ENCODE data around the gene CCSER1.

Gene CCSER1

GRCh38 chr4:91228659-91229058 is 1101.5 kb downstream of the CCSER1 start:
- DNase-seq (ENCODE audit: low spot score) = no peak
- TF ChIP-seq CTCF (IDR thresholded peaks at IDR 0.05; ENCODE audit: borderline replicate concordance, control extremely low read depth, extremely low read depth, insufficient read depth, missing control alignments) = no peak
- in situ Hi-C loops (cut with MboI; ENCODE audit: low sequenced_read_pairs, unreplicated experiment) = no loop called here

GRCh38 chr4:91233164-91233563 is 1106.0 kb downstream of the CCSER1 start:
- no peak for DNase-seq (ENCODE audit: low spot score)
- in situ Hi-C loops (cut with MboI; ENCODE audit: low sequenced_read_pairs, unreplicated experiment) = no loop called here
- TF ChIP-seq CTCF (IDR thresholded peaks at IDR 0.05; ENCODE audit: borderline replicate concordance, control extremely low read depth, extremely low read depth, insufficient read depth, missing control alignments) = no peak

- DNase-seq (ENCODE audit: low spot score) = no peak
- in situ Hi-C loops (cut with MboI; ENCODE audit: low sequenced_read_pairs, unreplicated experiment) = no loop called here
- TF ChIP-seq CTCF (IDR thresholded peaks at IDR 0.05; ENCODE audit: borderline replicate concordance, control extremely low read depth, extremely low read depth, insufficient read depth, missing control alignments) = no peak
These were observed 1115.9 kb downstream of the CCSER1 start for GRCh38 chr4:91243132-91243531.

- TF ChIP-seq CTCF (IDR thresholded peaks at IDR 0.05; ENCODE audit: borderline replicate concordance, control extremely low read depth, extremely low read depth, insufficient read depth, missing control alignments) = no peak
- in situ Hi-C loops (cut with MboI; ENCODE audit: low sequenced_read_pairs, unreplicated experiment) = no loop called here
- no peak for DNase-seq (ENCODE audit: low spot score)
These were observed 1128.8 kb downstream of the CCSER1 start for GRCh38 chr4:91256043-91256442.

- in situ Hi-C loops (cut with MboI; ENCODE audit: low sequenced_read_pairs, unreplicated experiment) = no loop called here
- no peak for TF ChIP-seq CTCF (IDR thresholded peaks at IDR 0.05; ENCODE audit: borderline replicate concordance, control extremely low read depth, extremely low read depth, insufficient read depth, missing control alignments)
- DNase-seq (ENCODE audit: low spot score) = no peak
These were observed 1129.6 kb downstream of the CCSER1 start for GRCh38 chr4:91256751-91257150.

GRCh38 chr4:91257721-91258120 is 1130.5 kb downstream of the CCSER1 start:
- DNase-seq (ENCODE audit: low spot score) = no peak
- no peak for TF ChIP-seq CTCF (IDR thresholded peaks at IDR 0.05; ENCODE audit: borderline replicate concordance, control extremely low read depth, extremely low read depth, insufficient read depth, missing control alignments)
- in situ Hi-C loops (cut with MboI; ENCODE audit: low sequenced_read_pairs, unreplicated experiment) = no loop called here

- no peak for TF ChIP-seq CTCF (IDR thresholded peaks at IDR 0.05; ENCODE audit: borderline replicate concordance, control extremely low read depth, extremely low read depth, insufficient read depth, missing control alignments)
- DNase-seq (ENCODE audit: low spot score) = no peak
- in situ Hi-C loops (cut with MboI; ENCODE audit: low sequenced_read_pairs, unreplicated experiment) = no loop called here
These were observed 1131.1 kb downstream of the CCSER1 start for GRCh38 chr4:91258326-91258725.

All from GM13976 (cell line).